Stimulated activated naive B cell treated with anti-CD40 and anti-IgM and Interleukin-4, amounts not matched to agents 10 μg/mL and 1 μg/mL and 100 μg/mL, for 72 hours (primary cell): ENCODE measurements around the gene ESRRB.

Source experiments
- ATAC-seq, 2 donors: fragments of 150-1000 bp; cut with Tn5 transposase; replicated peaks; 2 replicates each; pipeline ENCODE4 v1.10.0; 2021; ENCODE audit warnings: moderate library complexity in 1 of 2
- DNase-seq: peaks from one replicate; pipeline ENCODE4 v3.0.0; 2021
- H3K27ac Mint-ChIP-seq: one replicate; pipeline ENCODE4 v1.8.0; 2022; ENCODE audit warnings: mild to moderate bottlenecking, mixed read lengths
- H3K27me3 Mint-ChIP-seq, 2 donors: one replicate each; pipeline ENCODE4 v1.8.0; 2022; ENCODE audit warnings: mixed read lengths in 2 of 2
- H3K36me3 Mint-ChIP-seq, 2 donors: one replicate each; pipeline ENCODE4 v1.8.0; 2022; ENCODE audit warnings: mixed read lengths in 2 of 2, mild to moderate bottlenecking in 1 of 2
- H3K4me1 Mint-ChIP-seq, 2 donors: one replicate each; pipeline ENCODE4 v1.8.0; 2022; ENCODE audit warnings: mixed read lengths in 2 of 2, mild to moderate bottlenecking in 1 of 2
- H3K4me3 Mint-ChIP-seq, 2 donors: one replicate each; pipeline ENCODE4 v1.8.0; 2022; ENCODE audit warnings: mild to moderate bottlenecking in 2 of 2, mixed read lengths in 2 of 2, moderate library complexity in 1 of 2
- H3K9me3 Mint-ChIP-seq, 2 donors: one replicate each; pipeline ENCODE4 v1.8.0; 2022; ENCODE audit warnings: mixed read lengths in 2 of 2, mild to moderate bottlenecking in 1 of 2

The ESRRB gene

DNA sequence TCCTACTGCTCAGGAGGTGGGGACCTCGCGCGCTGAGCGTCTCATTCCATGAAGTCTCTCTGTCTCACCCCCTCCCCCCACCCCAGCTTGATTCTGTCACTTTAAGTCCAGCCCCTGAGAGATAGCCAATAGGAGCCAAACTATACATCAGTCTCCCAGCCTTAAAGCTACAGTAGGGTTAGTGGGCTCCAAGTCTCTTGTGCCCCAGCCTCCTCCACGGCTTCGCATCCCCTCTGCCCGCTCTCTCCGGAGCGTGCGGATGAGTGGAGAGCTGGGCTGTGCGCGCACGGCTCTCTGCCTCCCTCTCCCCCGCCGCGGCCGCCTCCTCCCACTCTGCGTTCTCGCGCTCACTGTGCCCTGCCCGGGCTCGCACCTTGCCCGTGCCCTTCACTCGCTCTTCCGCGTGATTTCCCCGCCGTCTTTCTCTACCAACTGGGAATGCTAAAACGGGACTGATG is at the start of gene ESRRB:
Gene ESRRB, plus strand, starts transcription at position 191 of the 458 bp plus-strand sequence. Its CDS starts 265 bp downstream, at position 456.
- H3K27ac Mint-ChIP-seq: peak within 1 kb of the TSS; percentile 27
- H3K9me3 Mint-ChIP-seq: no peaks in the 10 kb centered on the region
- peaks cover 62 to 87% of the 10 kb centered on the region in 2 donors for H3K27me3 Mint-ChIP-seq
- H3K4me1 Mint-ChIP-seq: peaks cover 0 to 7% of the 10 kb centered on the region in 2 donors
- H3K36me3 Mint-ChIP-seq: no peaks in the 10 kb centered on the region
- no peak for DNase-seq
- H3K4me3 Mint-ChIP-seq: peak within 1 kb of the TSS; percentile 15 to 23
- no peak for ATAC-seq

DNA sequence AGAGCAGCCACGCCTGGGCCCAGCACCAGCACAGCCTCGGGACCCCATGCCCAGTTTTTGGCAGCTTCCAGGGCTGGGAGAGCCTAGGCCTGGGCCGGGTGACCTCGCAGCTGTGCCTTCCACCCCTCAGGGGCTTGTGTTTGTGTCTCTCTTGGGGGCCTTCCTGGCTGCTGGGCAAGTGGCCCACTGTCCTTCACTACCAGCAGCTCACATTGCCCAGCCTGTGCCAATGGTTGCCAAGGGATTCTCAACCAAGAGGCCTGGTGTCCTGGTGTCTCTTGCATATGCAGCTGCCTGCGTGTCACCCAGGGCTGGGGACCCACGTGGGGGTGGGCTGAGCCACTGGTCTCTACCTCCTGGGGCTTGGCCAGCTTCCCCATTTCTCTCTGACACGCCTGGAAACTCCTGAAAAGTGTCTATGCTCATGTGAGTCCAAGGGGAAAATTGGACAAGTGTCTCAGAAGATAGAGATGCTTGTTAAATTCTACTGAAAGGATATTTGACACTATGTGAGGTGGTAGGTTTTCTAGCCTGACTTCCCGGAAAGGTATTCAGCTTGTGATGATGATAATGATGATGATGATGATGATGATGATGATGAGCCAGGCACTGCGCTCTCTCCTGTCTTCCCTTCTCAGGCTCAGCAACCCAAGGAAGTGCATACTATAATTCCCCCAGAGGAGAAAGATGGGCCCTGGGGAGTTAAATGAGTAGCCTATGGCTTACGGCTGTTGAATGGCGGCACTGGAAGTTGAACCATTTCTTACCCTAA is 48.8 kb upstream of the ESRRB start:
- H3K27ac Mint-ChIP-seq: no peak overlapping the region

DNA sequence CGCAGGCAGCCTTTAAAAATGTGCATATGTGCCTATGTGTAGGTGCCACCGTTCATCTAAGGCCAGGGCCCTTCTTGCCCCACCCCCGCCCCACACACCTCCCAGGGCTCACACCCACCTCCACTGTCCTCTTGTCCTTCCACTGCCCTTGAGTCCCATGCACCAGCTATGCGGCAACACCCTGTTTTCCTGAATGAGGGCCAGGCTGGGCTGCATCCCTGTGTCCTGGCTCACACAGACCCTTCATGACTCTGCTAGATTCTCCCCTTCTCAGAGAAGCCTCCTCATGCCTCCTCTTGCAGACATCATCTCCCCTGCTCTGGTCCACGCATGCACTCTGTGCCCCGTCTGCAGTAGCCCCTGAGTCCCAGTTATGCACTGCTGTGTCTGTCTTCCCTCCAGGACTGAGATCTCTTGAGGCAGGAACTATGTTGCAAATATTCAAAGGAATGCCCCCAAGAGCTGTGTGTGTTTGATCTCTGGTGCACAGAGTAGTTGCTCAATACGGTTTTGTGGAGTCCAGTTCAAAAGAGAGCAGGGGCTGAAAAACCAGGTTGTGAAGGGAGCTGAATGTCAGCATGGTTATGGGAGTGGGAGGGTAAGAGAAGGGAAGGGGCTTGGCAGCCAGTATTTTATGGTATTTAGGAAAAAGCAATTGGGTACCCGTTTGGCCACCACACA is 47.3 kb upstream of the ESRRB start:
- no peaks in the 10 kb centered on the region for H3K9me3 Mint-ChIP-seq
- no peak overlapping the region for H3K27ac Mint-ChIP-seq
- H3K27me3 Mint-ChIP-seq: peaks cover 60 to 72% of the 10 kb centered on the region in 2 donors
- DNase-seq (no peak), ATAC-seq (no peak)
- no peaks in the 10 kb centered on the region for H3K36me3 Mint-ChIP-seq
- H3K4me1 Mint-ChIP-seq: no peaks in the 10 kb centered on the region
- no peak overlapping the region for H3K4me3 Mint-ChIP-seq

More for the DNA sequence above, 48.8 kb upstream of the ESRRB start:
- no peak overlapping the region for H3K4me3 Mint-ChIP-seq
- no peaks in the 10 kb centered on the region for H3K9me3 Mint-ChIP-seq
- DNase-seq (no peak), ATAC-seq (no peak)
- H3K4me1 Mint-ChIP-seq: no peaks in the 10 kb centered on the region
- peaks cover 70 to 82% of the 10 kb centered on the region in 2 donors for H3K27me3 Mint-ChIP-seq
- H3K36me3 Mint-ChIP-seq: peaks cover 0 to 7% of the 10 kb centered on the region in 2 donors

DNA sequence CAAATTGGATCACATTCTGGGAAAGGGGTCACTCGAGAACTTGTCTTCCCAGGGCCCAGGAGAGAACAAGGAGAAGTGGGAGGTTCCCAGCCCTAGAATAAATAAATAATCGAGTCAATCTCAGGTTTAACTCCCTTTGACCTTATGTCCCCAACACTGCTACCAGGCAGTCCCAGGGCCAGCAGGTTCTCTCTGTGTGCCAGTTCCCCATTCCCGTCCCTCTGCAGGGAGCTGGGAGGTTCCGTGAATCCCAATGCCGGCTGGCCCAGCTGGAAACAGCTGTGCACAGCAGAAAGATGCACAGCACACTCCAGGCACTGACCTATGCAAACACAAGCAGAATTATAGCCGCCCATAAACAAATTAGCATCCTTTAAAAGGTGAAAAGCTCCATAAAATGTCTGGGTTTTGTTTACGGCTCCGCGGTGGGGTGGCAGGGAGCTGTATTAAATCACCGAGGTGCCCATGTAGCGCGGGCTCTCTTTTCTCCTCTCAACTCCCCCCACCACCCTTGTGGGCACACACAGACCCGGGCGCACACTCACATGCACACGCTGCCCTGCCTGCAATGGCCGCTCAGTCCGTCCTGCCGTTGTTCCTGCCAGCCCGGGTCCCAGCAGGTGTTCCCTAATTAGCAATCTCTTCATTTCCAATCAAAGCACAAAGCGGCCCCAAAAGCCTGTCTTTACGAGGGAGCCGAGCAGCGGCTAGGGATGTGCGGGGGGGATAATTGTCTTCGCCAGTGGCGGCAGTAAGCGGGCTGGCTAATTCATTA is 46.6 kb upstream of the ESRRB start:
- H3K27me3 Mint-ChIP-seq: peaks cover 54 to 66% of the 10 kb centered on the region in 2 donors
- H3K9me3 Mint-ChIP-seq: no peaks in the 10 kb centered on the region
- ATAC-seq (no peak), DNase-seq (no peak)
- H3K27ac Mint-ChIP-seq: no peak overlapping the region
- no peaks in the 10 kb centered on the region for H3K36me3 Mint-ChIP-seq
- no peak overlapping the region for H3K4me3 Mint-ChIP-seq
- H3K4me1 Mint-ChIP-seq: no peaks in the 10 kb centered on the region

DNA sequence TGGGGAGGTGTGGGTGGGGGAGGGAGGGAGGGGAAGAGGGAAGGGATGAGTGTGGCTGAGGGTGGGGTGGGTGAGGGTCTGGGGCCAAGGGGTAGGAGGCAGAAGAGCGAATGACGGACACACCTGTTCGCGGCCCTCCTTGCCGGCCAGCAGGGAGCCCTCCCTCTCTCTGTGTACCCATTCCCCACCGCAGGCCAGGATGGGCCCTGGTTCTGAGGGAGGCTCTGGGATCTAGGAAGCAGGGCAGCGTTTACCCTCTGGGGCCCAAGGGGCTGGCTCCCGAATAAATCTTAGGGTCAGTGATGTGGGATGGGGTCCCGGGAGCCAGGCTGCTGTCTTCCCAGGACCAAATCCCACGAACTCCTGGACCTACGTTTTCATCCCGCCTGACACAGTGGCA is 46.0 kb upstream of the ESRRB start:
- ATAC-seq: no peak

DNA sequence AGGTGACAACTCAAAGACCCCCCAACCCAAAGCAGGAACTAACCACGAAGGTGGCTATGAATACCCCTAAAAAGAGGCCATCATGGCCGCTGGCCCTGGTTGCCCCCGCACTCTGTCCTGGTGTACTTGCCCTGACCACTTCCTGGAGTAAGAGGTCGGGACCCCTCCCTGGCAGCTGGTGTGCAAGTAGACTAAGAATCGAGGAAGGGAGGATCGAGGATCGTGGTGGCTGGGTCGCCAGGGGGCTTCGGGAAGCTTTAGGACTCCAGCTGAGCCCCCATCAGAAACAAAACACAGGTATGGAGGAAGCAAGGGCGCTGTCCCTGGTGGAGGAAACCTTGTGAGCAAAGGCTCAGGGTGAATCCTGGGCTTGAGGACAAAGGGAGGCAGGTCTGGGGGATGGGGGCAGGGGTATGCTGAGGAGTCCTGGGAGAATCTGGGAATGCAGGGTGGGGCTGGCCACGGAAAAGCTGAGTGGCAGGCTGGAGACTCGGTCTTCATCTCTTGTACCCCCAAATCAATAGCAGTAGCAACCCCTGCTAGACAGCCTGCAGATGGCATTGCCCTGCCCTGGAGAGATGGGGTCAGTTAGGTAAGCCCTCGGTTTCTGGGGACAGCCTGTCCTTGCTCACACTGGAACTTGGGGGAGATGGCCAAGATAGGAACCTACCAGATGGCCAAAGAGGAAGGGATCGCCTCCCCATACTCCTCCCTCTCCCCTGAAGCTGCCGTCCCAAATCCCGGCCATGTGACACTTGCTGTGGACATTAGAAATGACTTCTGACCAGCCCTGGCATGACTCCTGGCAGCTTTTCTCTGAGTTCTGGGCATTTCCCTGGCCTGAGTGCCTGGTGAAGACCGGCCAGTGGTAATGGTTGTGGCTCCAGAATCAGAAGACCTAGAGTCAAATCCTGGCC is 45.3 kb upstream of the ESRRB start:
- H3K27ac Mint-ChIP-seq: no peak overlapping the region
- H3K36me3 Mint-ChIP-seq: no peaks in the 10 kb centered on the region
- DNase-seq: no peak
- no peaks in the 10 kb centered on the region for H3K9me3 Mint-ChIP-seq
- H3K27me3 Mint-ChIP-seq: peaks cover 50 to 60% of the 10 kb centered on the region in 2 donors
- no peak for ATAC-seq
- no peaks in the 10 kb centered on the region for H3K4me1 Mint-ChIP-seq
- H3K4me3 Mint-ChIP-seq: no peak overlapping the region

More for the DNA sequence above, 46.0 kb upstream of the ESRRB start:
- no peaks in the 10 kb centered on the region for H3K9me3 Mint-ChIP-seq
- no peak overlapping the region for H3K4me3 Mint-ChIP-seq
- H3K27ac Mint-ChIP-seq: no peak overlapping the region
- DNase-seq: no peak
- H3K36me3 Mint-ChIP-seq: no peaks in the 10 kb centered on the region
- H3K27me3 Mint-ChIP-seq: peaks cover 54 to 66% of the 10 kb centered on the region in 2 donors
- H3K4me1 Mint-ChIP-seq: no peaks in the 10 kb centered on the region

DNA sequence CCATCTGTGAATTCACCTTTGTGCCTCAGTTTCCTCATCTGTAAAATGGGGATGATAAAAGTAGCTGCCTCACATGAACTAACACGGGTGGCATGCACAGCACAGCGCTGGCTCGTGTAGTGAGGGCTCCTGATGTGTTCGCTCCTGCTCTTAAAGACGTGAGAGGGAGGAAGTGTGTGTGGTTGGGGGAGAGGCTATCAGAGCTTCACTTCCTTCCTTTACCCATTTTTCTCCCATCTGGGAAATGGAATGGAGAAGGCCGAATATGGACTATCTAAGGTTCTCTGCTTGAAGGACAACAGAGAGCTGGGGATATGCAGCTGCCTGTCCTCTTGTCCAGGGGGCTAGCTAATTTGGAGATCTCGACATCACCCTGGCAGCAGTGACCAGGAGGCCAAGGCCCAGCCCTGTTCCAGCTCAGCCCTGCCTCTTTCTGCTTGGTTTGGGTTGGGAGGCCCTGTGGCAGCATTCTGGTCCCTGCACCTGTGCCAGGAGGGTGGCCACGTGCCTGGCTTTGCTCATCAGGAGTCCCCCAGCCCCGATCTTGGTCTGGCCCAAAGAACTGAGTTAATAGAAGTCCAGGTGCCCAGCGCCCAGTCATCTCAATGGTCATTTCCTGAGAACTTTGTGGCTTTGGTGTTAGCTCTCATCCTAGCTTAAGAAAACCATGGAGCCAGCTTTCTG is 44.5 kb upstream of the ESRRB start:
- no peak for ATAC-seq

DNA sequence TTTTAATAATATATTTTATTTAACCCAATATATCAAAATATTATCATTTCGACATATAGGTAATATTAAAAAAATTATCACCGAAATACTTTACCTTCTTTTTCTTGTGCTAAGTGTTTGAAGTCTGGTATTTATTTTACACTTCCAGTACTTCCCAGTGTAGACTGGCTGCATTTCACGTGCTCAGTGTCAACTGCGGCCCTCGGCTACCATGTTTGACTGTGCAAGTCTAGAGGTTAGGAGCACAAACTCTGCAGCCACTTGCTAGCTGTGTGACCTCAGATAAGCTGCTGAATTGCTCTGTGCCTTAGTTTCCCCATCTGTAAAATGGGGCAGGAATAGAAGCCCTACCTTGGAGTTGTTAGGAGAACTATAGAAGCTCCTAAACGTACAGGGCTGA is 42.3 kb upstream of the ESRRB start:
- H3K9me3 Mint-ChIP-seq: peaks cover 0 to 3% of the 10 kb centered on the region in 2 donors
- H3K4me1 Mint-ChIP-seq: peaks cover 0 to 2% of the 10 kb centered on the region in 2 donors
- no peak for ATAC-seq
- H3K27ac Mint-ChIP-seq: no peak overlapping the region
- peaks cover 34 to 52% of the 10 kb centered on the region in 2 donors for H3K27me3 Mint-ChIP-seq
- no peak overlapping the region for H3K4me3 Mint-ChIP-seq
- no peak for DNase-seq
- H3K36me3 Mint-ChIP-seq: peaks cover 0 to 2% of the 10 kb centered on the region in 2 donors

More for the DNA sequence above, 44.5 kb upstream of the ESRRB start:
- Mint-ChIP-seq H3K4me1 (no peaks in the 10 kb centered on the region), H3K4me3 (no peak overlapping the region), H3K27me3 (peaks cover 42 to 55% of the 10 kb centered on the region in 2 donors), H3K27ac (no peak overlapping the region), H3K9me3 (no peaks in the 10 kb centered on the region), H3K36me3 (no peaks in the 10 kb centered on the region)
- DNase-seq: no peak

DNA sequence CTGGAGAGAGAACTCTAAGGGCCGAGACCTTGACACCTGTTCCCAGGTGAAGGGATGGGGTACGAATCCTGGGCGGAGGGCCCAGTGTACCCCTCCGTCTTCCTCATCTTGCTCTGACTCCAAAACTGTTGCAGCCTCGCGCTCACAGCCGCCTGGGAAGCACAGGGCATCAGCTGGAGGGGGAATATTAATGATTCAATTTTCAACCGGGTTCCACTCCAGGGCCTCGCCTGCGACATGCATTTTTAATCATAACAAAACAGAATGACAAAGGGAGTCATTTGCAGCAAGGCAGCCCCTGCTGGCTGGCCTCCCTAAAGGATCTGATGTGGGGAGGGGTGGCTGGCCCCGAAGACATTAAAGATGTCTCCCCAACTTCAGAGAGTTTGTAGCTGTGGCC is 41.6 kb upstream of the ESRRB start:
- peaks cover 0 to 2% of the 10 kb centered on the region in 2 donors for H3K36me3 Mint-ChIP-seq
- ATAC-seq (no peak), DNase-seq (no peak)
- peaks cover 0 to 2% of the 10 kb centered on the region in 2 donors for H3K4me1 Mint-ChIP-seq
- H3K27ac Mint-ChIP-seq: no peak overlapping the region
- H3K27me3 Mint-ChIP-seq: peaks cover 31 to 45% of the 10 kb centered on the region in 2 donors
- no peak overlapping the region for H3K4me3 Mint-ChIP-seq
- peaks cover 0 to 3% of the 10 kb centered on the region in 2 donors for H3K9me3 Mint-ChIP-seq

DNA sequence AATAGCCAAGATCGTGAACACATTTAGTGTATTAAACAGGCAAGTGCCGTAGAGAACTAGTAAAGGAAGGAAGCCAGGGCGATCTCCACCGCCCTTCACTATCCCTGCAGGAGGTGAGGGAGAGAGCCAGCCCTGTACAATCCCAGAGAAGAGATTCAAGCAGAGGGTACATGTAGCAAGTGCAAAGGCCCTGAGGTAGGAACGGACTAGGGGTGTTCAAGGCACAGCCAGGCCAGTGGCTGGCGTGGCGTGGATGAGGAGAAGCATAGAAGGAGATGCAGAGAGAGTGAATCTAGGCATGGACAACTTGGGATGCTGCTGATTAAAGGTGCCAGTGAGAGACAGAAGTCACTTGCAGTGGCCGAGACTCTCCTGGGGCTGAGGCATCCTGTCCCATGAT is 39.1 kb upstream of the ESRRB start:
- H3K27me3 Mint-ChIP-seq: peaks cover 11 to 20% of the 10 kb centered on the region in 2 donors
- H3K27ac Mint-ChIP-seq: no peak overlapping the region
- H3K36me3 Mint-ChIP-seq: peaks cover 0 to 2% of the 10 kb centered on the region in 2 donors
- no peak for ATAC-seq
- peaks cover 0 to 2% of the 10 kb centered on the region in 2 donors for H3K4me1 Mint-ChIP-seq
- H3K9me3 Mint-ChIP-seq: peaks cover 0 to 3% of the 10 kb centered on the region in 2 donors
- H3K4me3 Mint-ChIP-seq: no peak overlapping the region
- no peak for DNase-seq

DNA sequence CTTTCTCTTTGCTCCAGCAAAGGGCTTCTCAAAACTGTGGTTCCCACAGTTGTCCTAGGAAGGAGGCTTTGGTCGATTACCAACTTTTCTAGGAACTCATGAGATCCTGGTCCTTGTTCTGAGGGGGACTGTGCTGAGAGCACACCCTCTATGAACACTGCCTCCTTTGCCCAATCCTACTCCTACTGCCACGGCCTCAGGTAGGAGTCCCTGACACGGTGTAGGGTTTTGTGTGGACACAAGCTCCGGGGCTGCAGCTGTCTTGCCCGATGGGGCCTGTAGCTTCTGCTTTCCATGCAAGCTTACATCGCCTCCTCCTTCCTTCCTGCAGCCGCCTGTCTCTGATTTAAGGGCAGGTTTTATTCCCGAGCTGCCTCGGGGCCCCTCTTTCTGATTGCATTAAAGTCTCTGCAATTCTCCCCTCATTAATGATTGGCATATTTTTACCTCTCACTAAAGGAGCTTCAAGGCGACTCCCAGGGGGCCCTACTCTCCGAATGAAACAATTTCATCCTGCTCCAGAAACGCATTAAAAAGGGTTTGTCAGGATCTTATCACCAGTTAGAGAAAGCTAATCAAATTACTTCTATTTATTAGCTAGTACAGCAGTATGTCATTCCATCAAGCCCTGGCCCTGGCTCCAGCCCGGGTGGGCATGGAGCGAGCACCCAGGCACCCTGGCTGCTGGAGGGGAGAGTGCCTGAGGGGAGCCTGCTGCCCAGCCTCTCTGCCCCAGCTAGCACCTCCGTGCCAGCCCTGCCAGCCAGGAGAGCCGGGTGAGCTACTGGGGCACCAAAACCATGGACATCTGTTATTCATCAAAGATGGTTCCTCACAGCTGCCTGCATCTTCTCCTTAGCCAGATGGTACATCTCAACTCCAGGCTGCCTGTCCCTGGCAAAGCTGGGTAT is 38.0 kb upstream of the ESRRB start:
- no peak overlapping the region for H3K27ac Mint-ChIP-seq
- peaks cover 0 to 2% of the 10 kb centered on the region in 2 donors for H3K4me1 Mint-ChIP-seq
- ATAC-seq (peak in 1 of 2 donors; percentile 34), DNase-seq (no peak)
- peak overlapping the region in 1 of 2 donors; percentile 15 for H3K4me3 Mint-ChIP-seq
- H3K9me3 Mint-ChIP-seq: peaks cover 2 to 3% of the 10 kb centered on the region in 2 donors
- H3K36me3 Mint-ChIP-seq: peaks cover 1 to 2% of the 10 kb centered on the region in 2 donors
- H3K27me3 Mint-ChIP-seq: peaks cover 14 to 22% of the 10 kb centered on the region in 2 donors
